Testis (tissue), 3 donors: ENCODE results near the gene PLCL2. TPM values are rescaled to one million over a fixed set of nuclear protein-coding genes. Genes with fewer than 3 reads are reported as not detected.

Source experiments
- DNase-seq: peaks from one replicate; pipeline ENCODE4 v3.0.0-alpha.2; 2019
- H3K27ac ChIP-seq, 2 donors: fragments of 200-600 bp; sonication (generic); one replicate each; pipeline ENCODE4 v1.5.1; 2019
- H3K27me3 ChIP-seq: fragments of 200-600 bp; sonication (generic); one replicate; pipeline ENCODE4 v1.5.1; 2019
- H3K36me3 ChIP-seq: fragments of 200-600 bp; sonication (generic); one replicate; pipeline ENCODE4 v1.5.1; 2017; ENCODE audit warnings: low read depth; ENCODE audit errors: missing control alignments
- H3K4me1 ChIP-seq: fragments of 200-600 bp; sonication (generic); one replicate; pipeline ENCODE4 v1.5.1; 2019
- H3K4me3 ChIP-seq, 2 donors: fragments of 200-600 bp; sonication (generic); one replicate each; pipeline ENCODE4 v1.5.1; 2017 to 2019
- H3K9me3 ChIP-seq: fragments of 200-600 bp; sonication (generic); one replicate; pipeline ENCODE4 v1.5.1; 2017
- POLR2A ChIP-seq: fragments of 450-650 bp; IDR thresholded peaks from one replicate; pipeline ENCODE4 v1.6.1; 2017; ENCODE audit warnings: antibody characterized with exemption, mild to moderate bottlenecking, moderate library complexity
- WGBS, 2 donors: methylation state at CpG; one replicate each; pipeline ENCODE4 v1.1.5; 2018; 5-methylcytosine and 5-hydroxymethylcytosine counted together
- intact Hi-C: fragments of 100-400 bp; cut with DNase I; formaldehyde crosslinking; loops from one replicate; pipeline ENCODE4 v1.15.1; 2023; ENCODE audit warnings: low total_unique reads
- polyA plus RNA-seq: library from polyadenylated mRNA; stranded (reverse); fragments of 350-450 nt; fragmentation: Illumina TruSeq; extraction: RNeasy Lipid Tissue Mini Kit (QIAGEN cat#74804); gene quantifications from one replicate; pipeline ENCODE4 v1.2.3, GENCODE V29; 2014; ENCODE audit warnings: low read depth, low replicate concordance; ENCODE audit not compliant: insufficient read depth
- total RNA-seq, 2 donors: library from RNA; depleted of rRNA; stranded (reverse); fragments of >200 nt; gene quantifications; one replicate each; pipeline ENCODE4 v1.2.3, GENCODE V29; 2016
- TF ChIP-seq, protein P1 (sequence below), 3 experiments: fragments of 450-650 bp in 2 of 3; fragments of 200-600 bp in 1 of 3; sonication (generic) in 1 of 3; IDR thresholded peaks; one replicate each; pipeline ENCODE4 v1.5.1; 2016 to 2019; ENCODE audit warnings: antibody characterized with exemption in 3 of 3, mild to moderate bottlenecking in 2 of 3, moderate library complexity in 1 of 3

The PLCL2 gene
- total and polyA plus RNA-seq, 3 donors from 2014 or later = 10.7 to 23.0 (median 15.0) TPM

GRCh38 chr3:17087509-17087908 lies 202.8 kb downstream of the PLCL2 start:
- TF ChIP-seq POLR2A = no peak
- TF ChIP-seq, protein P1, sequence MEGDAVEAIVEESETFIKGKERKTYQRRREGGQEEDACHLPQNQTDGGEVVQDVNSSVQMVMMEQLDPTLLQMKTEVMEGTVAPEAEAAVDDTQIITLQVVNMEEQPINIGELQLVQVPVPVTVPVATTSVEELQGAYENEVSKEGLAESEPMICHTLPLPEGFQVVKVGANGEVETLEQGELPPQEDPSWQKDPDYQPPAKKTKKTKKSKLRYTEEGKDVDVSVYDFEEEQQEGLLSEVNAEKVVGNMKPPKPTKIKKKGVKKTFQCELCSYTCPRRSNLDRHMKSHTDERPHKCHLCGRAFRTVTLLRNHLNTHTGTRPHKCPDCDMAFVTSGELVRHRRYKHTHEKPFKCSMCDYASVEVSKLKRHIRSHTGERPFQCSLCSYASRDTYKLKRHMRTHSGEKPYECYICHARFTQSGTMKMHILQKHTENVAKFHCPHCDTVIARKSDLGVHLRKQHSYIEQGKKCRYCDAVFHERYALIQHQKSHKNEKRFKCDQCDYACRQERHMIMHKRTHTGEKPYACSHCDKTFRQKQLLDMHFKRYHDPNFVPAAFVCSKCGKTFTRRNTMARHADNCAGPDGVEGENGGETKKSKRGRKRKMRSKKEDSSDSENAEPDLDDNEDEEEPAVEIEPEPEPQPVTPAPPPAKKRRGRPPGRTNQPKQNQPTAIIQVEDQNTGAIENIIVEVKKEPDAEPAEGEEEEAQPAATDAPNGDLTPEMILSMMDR (IDR thresholded peaks at IDR 0.05) = no peak
- intact Hi-C loops = no loop called here
- 91 to 95% methylated on average over 4 of the region's 4 CpGs for WGBS, 2 donors

DNA sequence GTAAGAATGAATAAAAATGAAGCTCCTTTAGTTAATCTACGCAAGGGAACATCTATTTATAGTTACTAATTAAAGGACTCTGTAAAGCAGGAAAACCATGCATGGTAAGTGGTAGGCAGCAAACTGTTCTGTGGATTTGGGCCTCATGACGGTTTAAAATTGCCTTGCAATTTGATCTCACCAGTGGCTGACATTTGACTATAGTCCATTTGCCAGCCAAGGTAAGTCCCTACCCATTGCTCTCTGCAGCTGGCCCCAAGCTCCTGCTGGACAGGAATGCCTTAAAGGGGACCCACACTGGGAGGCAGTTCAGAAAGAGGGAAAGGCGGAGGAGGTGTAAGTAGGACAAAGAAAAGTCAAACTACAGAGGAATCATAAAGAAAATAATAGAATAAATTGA lies 203.3 kb downstream of the PLCL2 start:
- intact Hi-C loops = no loop called here
- Histone ChIP-seq H3K9me3 (no peaks in the 10 kb centered on the region), H3K4me1 (peaks cover 19% of the 10 kb centered on the region), H3K4me3 (no peak overlapping the region), H3K27me3 (no peaks in the 10 kb centered on the region), H3K36me3 (no peaks in the 10 kb centered on the region), H3K27ac (peak overlapping the region in 1 of 2 donors; percentile 80)
- WGBS, 2 donors = 62 to 73% methylated on average over 3 of the region's 3 CpGs
- DNase-seq = no peak
- TF ChIP-seq, protein P1 (IDR thresholded peaks at IDR 0.05) = no peak
- TF ChIP-seq POLR2A = no peak

More at GRCh38 chr3:17087509-17087908, 202.8 kb downstream of the PLCL2 start:
- H3K9me3 ChIP-seq = no peaks in the 10 kb centered on the region
- DNase-seq = no peak
- peak overlapping the region in 1 of 2 donors; percentile 80 for H3K27ac ChIP-seq
- no peak overlapping the region for H3K4me3 ChIP-seq
- no peaks in the 10 kb centered on the region for H3K36me3 ChIP-seq
- peaks cover 19% of the 10 kb centered on the region for H3K4me1 ChIP-seq
- H3K27me3 ChIP-seq = no peaks in the 10 kb centered on the region

GRCh38 chr3:17088602-17089313 lies 204.0 kb downstream of the PLCL2 start:
- H3K4me1 ChIP-seq = peaks cover 19% of the 10 kb centered on the region
- intact Hi-C loops = no loop called here
- H3K36me3 ChIP-seq = no peaks in the 10 kb centered on the region
- DNase-seq = no peak
- H3K4me3 ChIP-seq = no peak overlapping the region
- no peaks in the 10 kb centered on the region for H3K9me3 ChIP-seq
- 76 to 83% methylated on average over 6 of the region's 6 CpGs for WGBS, 2 donors
- H3K27me3 ChIP-seq = no peaks in the 10 kb centered on the region
- H3K27ac ChIP-seq = peak overlapping the region; percentile 22 to 80
- TF ChIP-seq POLR2A = no peak
- TF ChIP-seq, protein P1 (IDR thresholded peaks at IDR 0.05) = no peak

- intact Hi-C loops = no loop called here
- peaks cover 20% of the 10 kb centered on the region for H3K4me1 ChIP-seq
- DNase-seq = no peak
- no peaks in the 10 kb centered on the region for H3K36me3 ChIP-seq
- H3K27ac ChIP-seq = peak overlapping the region; percentile 22 to 80
- H3K4me3 ChIP-seq = no peak overlapping the region
- H3K27me3 ChIP-seq = no peaks in the 10 kb centered on the region
- H3K9me3 ChIP-seq = no peaks in the 10 kb centered on the region
- TF ChIP-seq POLR2A = no peak
- TF ChIP-seq, protein P1 (IDR thresholded peaks at IDR 0.05) = no peak
Measured at GRCh38 chr3:17089314-17089700, 204.6 kb downstream of the PLCL2 start.
